ENCODE measurements around the gene S100A6.
A peak's percentile ranks its signal among the peaks of the same experiment; 100 is the strongest.

DNA sequence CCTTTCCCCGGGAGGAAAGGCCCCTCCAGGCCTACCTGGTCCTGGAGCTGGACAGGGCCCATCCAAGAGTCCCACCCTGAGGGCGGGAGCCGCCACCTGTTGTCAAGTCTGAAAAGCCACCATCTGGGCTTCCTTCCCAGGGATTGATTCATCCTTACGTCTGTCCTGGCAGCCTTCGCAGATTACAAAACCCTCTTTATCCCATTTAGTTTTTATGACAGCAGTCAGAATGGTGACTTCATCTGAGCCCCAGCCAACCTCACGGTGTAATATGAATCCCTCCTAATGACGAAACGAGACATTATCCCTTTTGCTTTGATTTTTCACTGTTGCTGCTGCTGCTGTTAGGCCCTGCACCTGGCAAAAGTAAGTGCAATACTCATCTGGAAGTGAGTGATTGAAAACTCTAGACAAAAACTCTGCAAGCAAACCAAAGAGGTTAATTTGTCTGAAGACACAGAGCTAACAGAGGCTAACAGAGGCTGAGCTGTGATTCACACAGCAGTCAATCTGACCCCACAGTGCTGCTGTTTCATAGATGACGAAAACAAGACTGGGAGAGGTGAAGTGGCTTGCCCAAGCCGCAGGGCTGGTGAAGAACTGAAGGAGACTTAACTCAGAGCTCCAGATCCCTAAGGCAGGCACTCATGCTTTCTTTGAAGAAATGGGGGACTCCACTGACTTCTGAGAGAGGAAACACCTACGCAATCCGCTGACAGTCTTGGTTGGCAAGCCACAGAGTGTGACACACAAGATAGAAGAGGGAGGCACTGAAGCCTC, 45.3 kb downstream of the S100A6 start:
- TF ChIP-seq POLR2A (IDR thresholded peaks at IDR 0.05) (no peak), POLR2AphosphoS5 (IDR thresholded peaks at IDR 0.05) (peak; percentile 86)
- TF ChIP-seq, protein P1, sequence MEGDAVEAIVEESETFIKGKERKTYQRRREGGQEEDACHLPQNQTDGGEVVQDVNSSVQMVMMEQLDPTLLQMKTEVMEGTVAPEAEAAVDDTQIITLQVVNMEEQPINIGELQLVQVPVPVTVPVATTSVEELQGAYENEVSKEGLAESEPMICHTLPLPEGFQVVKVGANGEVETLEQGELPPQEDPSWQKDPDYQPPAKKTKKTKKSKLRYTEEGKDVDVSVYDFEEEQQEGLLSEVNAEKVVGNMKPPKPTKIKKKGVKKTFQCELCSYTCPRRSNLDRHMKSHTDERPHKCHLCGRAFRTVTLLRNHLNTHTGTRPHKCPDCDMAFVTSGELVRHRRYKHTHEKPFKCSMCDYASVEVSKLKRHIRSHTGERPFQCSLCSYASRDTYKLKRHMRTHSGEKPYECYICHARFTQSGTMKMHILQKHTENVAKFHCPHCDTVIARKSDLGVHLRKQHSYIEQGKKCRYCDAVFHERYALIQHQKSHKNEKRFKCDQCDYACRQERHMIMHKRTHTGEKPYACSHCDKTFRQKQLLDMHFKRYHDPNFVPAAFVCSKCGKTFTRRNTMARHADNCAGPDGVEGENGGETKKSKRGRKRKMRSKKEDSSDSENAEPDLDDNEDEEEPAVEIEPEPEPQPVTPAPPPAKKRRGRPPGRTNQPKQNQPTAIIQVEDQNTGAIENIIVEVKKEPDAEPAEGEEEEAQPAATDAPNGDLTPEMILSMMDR (IDR thresholded peaks at IDR 0.05) = no peak

Measured in gastroesophageal sphincter (tissue), 3 donors.